Measurements from ENCODE around the gene PLB1. TPM values are rescaled to one million over a fixed set of nuclear protein-coding genes. Genes with fewer than 3 reads are reported as not detected.

PLB1 gene
- polyA plus RNA-seq, 1 donor from 2014 or later = 2.8 TPM

DNA sequence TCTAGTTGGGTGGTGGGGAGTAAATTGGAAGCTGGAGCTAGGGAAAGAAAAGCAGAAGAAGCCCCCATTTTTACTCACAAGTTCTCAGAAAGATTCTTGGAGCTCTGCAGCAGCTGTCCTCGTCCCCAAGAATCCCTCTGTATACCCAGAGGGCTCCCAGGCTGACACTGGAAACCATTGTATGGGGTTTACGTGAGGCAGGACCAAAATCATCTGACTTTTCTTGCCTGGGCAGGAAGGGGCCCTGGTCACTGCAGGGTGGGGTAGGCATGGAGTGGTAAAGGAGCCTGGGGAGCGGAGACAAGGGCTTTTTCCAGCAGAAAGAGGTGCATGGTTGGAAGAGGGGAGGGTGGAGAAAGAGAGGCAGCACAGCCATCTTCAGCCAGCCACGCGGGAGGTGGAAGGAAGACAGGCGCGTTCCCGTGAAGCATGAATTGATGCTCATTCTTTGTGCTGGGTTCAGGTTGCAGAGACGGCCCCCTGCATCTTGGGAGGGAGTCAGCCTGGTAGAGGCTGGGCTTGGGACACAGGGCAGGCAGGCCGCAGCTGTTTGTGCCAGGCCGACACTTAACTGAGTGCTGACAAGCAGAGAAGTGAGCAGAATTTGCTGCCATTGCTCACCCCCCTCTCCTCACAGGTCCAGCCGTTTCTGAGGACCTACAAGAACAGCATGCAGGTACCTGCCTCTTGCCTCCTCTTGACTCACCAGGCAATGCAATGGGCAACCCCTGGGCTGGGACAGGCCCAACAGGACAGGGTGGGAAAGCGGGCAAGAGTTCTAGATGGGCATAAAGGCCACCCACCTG is 94.8 kb downstream of the PLB1 start:
- Histone ChIP-seq H3K9me3 (ENCODE audit: low read length) (no peaks in the 10 kb centered on the region), H3K79me2 (replicated peaks; ENCODE audit: insufficient read depth, low read length) (no peaks in the 10 kb centered on the region), H3K27ac (ENCODE audit: low read length) (no peak overlapping the region), H3K4me2 (ENCODE audit: low read length) (no peak overlapping the region), H4K20me1 (ENCODE audit: insufficient read depth) (no peaks in the 10 kb centered on the region), H3K36me3 (ENCODE audit: insufficient read depth, low read length) (no peaks in the 10 kb centered on the region), H3K9ac (ENCODE audit: low read length) (no peak overlapping the region), H2AFZ (ENCODE audit: low read depth, low read length) (no peak overlapping the region), H3K27me3 (ENCODE audit: insufficient read depth, low read depth, low read length) (no peaks in the 10 kb centered on the region), H3K9me2 (ENCODE audit: insufficient read depth, low read length) (no peaks in the 10 kb centered on the region), H3K4me3 (ENCODE audit: low read length) (no peak overlapping the region), H3F3A (ENCODE audit: insufficient read depth, low read length, poor library complexity, severe bottlenecking) (no peaks in the 10 kb centered on the region)
- no peak for TF ChIP-seq RAD21 (conservative IDR thresholded peaks at IDR 0.05)
- no peak for TF ChIP-seq MXI1 (conservative IDR thresholded peaks at IDR 0.05; ENCODE audit: poor library complexity, severe bottlenecking)
- no peak for TF ChIP-seq EZH2 (IDR thresholded peaks at IDR 0.05; ENCODE audit: borderline replicate concordance, insufficient read depth, low read length, poor library complexity, severe bottlenecking)
- no peak for TF ChIP-seq TAF1 (IDR thresholded peaks at IDR 0.05; ENCODE audit: low read depth)
- TF ChIP-seq SMC3 (conservative IDR thresholded peaks at IDR 0.05; ENCODE audit: poor library complexity) = no peak
- TF ChIP-seq, protein P1, sequence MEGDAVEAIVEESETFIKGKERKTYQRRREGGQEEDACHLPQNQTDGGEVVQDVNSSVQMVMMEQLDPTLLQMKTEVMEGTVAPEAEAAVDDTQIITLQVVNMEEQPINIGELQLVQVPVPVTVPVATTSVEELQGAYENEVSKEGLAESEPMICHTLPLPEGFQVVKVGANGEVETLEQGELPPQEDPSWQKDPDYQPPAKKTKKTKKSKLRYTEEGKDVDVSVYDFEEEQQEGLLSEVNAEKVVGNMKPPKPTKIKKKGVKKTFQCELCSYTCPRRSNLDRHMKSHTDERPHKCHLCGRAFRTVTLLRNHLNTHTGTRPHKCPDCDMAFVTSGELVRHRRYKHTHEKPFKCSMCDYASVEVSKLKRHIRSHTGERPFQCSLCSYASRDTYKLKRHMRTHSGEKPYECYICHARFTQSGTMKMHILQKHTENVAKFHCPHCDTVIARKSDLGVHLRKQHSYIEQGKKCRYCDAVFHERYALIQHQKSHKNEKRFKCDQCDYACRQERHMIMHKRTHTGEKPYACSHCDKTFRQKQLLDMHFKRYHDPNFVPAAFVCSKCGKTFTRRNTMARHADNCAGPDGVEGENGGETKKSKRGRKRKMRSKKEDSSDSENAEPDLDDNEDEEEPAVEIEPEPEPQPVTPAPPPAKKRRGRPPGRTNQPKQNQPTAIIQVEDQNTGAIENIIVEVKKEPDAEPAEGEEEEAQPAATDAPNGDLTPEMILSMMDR (IDR thresholded peaks at IDR 0.05; ENCODE audit: poor library complexity, severe bottlenecking) = no peak
- TF ChIP-seq POLR2AphosphoS5 (IDR thresholded peaks at IDR 0.05) = no peak
- TF ChIP-seq, protein P2, sequence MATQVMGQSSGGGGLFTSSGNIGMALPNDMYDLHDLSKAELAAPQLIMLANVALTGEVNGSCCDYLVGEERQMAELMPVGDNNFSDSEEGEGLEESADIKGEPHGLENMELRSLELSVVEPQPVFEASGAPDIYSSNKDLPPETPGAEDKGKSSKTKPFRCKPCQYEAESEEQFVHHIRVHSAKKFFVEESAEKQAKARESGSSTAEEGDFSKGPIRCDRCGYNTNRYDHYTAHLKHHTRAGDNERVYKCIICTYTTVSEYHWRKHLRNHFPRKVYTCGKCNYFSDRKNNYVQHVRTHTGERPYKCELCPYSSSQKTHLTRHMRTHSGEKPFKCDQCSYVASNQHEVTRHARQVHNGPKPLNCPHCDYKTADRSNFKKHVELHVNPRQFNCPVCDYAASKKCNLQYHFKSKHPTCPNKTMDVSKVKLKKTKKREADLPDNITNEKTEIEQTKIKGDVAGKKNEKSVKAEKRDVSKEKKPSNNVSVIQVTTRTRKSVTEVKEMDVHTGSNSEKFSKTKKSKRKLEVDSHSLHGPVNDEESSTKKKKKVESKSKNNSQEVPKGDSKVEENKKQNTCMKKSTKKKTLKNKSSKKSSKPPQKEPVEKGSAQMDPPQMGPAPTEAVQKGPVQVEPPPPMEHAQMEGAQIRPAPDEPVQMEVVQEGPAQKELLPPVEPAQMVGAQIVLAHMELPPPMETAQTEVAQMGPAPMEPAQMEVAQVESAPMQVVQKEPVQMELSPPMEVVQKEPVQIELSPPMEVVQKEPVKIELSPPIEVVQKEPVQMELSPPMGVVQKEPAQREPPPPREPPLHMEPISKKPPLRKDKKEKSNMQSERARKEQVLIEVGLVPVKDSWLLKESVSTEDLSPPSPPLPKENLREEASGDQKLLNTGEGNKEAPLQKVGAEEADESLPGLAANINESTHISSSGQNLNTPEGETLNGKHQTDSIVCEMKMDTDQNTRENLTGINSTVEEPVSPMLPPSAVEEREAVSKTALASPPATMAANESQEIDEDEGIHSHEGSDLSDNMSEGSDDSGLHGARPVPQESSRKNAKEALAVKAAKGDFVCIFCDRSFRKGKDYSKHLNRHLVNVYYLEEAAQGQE (IDR thresholded peaks at IDR 0.05; ENCODE audit: borderline replicate concordance) = no peak
- TF ChIP-seq EP300 (conservative IDR thresholded peaks at IDR 0.05; ENCODE audit: poor library complexity, severe bottlenecking) = no peak

DNA sequence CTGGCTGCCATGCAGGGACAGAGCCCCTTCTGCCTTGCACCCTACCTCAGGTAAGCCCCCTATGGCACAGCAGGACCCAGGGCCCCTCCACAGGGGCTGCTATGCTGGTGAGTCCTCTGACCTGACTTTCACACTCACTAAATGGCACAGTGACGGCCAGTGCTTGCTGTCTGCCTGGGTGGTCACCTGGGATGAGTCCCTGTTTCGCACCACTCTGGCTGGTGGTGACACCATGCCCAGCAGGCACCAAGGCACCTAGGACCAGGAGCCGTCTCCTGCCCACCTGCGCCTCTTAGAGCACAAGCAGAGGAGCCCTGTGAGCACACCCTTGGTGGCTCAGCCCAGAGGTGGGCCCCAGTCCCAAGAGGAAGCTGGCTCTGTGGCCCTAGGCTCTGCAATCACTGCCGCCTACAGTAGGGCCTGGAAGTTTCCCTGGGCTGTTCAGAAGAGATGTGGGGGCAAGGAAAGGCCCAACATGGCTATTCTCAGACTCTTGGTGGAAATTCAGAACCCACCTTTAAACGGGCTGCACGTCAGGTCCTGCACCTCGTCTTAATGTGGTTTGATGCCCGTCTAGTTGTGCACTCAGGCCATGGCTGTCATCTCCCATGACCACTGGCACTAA is 96.0 kb downstream of the PLB1 start:
- H3K79me2 ChIP-seq (replicated peaks; ENCODE audit: insufficient read depth, low read length) = no peaks in the 10 kb centered on the region

More for the DNA sequence above, 96.0 kb downstream of the PLB1 start:
- Histone ChIP-seq H3K9me3 (ENCODE audit: low read length) (no peaks in the 10 kb centered on the region), H3K36me3 (ENCODE audit: insufficient read depth, low read length) (no peaks in the 10 kb centered on the region), H2AFZ (ENCODE audit: low read depth, low read length) (no peak overlapping the region), H3K9me2 (ENCODE audit: insufficient read depth, low read length) (no peaks in the 10 kb centered on the region), H3K27me3 (ENCODE audit: insufficient read depth, low read depth, low read length) (no peaks in the 10 kb centered on the region), H3K9ac (ENCODE audit: low read length) (no peak overlapping the region), H3F3A (ENCODE audit: insufficient read depth, low read length, poor library complexity, severe bottlenecking) (no peaks in the 10 kb centered on the region), H3K4me3 (ENCODE audit: low read length) (no peak overlapping the region), H3K27ac (ENCODE audit: low read length) (no peak overlapping the region), H4K20me1 (ENCODE audit: insufficient read depth) (no peaks in the 10 kb centered on the region), H3K4me2 (ENCODE audit: low read length) (no peak overlapping the region)
- no peak for TF ChIP-seq TAF1 (IDR thresholded peaks at IDR 0.05; ENCODE audit: low read depth)
- TF ChIP-seq, protein P2 (IDR thresholded peaks at IDR 0.05; ENCODE audit: borderline replicate concordance) = no peak
- TF ChIP-seq SMC3 (conservative IDR thresholded peaks at IDR 0.05; ENCODE audit: poor library complexity) = no peak
- no peak for TF ChIP-seq EZH2 (IDR thresholded peaks at IDR 0.05; ENCODE audit: borderline replicate concordance, insufficient read depth, low read length, poor library complexity, severe bottlenecking)
- no peak for TF ChIP-seq RAD21 (conservative IDR thresholded peaks at IDR 0.05)
- TF ChIP-seq POLR2AphosphoS5 (IDR thresholded peaks at IDR 0.05) = no peak
- TF ChIP-seq EP300 (conservative IDR thresholded peaks at IDR 0.05; ENCODE audit: poor library complexity, severe bottlenecking) = no peak
- TF ChIP-seq, protein P1 (IDR thresholded peaks at IDR 0.05; ENCODE audit: poor library complexity, severe bottlenecking) = no peak
- TF ChIP-seq MXI1 (conservative IDR thresholded peaks at IDR 0.05; ENCODE audit: poor library complexity, severe bottlenecking) = no peak

Measured in neural cell (in vitro differentiated cells).